GM19463 (cell line): ENCODE results near the gene DXO.
"Not testable (repeated sequence)": the region's sequence is repeated elsewhere in the genome, so short reads cannot be mapped to it uniquely, and the experiment has no call there.

ENCODE experiments used
- ATAC-seq: cut with Tn5 transposase; IDR thresholded peaks from one replicate; pipeline ENCODE4 v1.9.1; 2021; ENCODE audit warnings: mild to moderate bottlenecking, moderate library complexity; ENCODE audit not compliant: unreplicated experiment

DXO gene

DNA sequence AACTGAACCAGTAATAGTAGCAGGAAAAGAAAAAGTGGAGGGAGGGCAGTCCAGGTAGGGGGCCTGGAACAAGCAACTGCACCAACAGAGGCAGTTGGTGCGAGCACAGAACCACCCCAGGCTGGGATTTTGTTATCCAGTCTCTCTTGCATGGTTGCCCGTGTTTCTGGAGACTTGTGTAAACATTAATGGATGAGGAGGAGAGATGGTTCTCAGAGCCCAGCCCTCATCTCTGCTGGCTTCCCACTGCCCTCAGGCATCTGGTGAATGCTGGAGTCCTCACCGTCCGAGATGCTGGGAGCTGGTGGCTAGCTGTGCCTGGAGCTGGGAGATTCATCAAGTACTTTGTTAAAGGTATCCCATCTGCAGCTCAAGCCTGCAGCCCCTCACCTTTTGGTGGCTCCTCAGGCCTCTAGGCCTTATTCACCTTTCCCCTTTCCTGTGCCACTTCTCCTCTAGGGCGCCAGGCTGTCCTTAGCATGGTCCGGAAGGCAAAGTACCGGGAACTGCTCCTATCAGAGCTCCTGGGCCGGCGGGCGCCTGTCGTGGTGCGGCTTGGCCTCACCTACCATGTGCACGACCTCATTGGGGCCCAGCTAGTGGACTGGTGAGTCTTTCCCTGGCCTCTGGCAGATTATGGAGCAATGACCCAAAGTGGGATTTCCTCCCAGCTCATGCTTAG, 8.4 kb upstream of the DXO start:
- not testable (repeated sequence) for ATAC-seq

DNA sequence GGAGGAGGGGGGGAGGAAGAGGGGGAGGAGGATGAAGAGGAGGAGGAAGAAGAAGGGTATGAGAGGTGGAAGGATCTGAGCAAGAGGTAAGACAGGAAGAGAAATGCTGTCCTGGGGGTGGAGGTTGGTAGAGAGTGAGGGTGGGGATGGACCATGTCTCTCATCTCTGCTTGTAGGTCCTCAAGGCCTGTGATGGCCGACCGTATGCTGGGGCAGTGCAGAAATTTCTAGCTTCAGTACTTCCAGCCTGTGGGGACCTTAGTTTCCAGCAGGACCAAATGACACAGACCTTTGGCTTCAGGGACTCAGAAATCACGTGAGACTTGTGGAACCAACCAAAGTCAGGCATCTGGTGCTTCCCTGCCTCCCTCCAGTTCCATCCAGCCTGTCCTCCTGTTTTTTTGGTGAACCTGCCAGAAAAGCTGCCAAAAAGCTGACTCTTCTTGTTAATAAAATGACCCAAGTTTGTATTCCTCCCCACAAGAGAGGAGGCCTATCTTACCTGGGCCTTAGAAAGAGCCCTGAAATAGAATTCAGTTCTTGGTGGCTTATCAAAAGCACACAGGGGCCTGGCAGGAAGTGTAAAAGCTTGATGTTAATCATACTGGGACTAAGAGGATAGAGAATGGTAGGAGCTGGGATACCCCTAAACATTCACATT, 7.4 kb upstream of the DXO start:
- no peak for ATAC-seq

DNA sequence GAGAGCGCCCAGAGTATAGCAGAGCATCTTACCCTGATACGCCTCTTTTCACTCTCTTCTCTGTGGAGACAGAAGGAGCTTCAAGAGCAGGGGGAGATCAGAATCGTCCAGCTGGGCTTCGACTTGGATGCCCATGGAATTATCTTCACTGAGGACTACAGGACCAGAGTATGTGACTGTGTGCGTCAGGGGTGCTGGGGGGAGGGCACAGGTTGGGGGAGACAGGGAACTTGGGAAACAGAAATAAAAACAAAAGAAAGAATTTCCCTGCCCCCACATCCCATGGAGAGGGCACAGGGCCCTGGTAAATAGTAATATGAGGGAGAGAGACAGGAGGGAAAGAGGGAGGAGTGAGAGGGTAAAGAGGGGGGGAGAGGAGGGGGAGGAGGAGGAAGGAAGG, 6.9 kb upstream of the DXO start:
- ATAC-seq = no peak

DNA sequence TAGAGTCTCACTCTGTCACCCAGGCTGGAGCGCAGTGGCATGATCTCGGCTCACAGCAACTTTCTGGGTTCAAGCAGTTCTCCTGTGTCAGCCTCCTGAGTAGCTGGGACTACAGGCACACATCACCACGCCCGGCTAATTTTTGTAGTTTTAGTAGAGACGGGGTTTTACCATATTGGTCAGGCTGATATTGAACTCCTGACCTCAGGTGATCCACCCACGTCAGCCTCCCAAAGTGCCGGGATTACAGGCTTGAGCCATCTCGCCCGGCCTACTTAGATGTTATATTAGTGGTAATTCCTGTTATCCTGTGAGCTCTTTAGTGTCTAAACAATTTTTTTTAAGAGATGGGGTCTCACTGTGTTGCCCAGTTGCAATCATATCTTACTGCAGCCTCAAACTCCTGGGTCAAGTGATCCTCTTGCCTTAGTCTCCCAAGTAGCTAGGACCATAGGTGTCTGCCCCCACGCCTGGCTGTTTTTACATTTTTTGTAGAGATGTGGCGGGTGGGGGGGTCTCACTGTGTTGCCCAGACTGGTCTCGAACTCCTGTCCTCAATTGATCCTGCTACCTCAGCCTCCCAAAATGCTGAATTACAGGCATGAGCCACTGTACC, 6.0 kb upstream of the DXO start:
- ATAC-seq = no peak

DNA sequence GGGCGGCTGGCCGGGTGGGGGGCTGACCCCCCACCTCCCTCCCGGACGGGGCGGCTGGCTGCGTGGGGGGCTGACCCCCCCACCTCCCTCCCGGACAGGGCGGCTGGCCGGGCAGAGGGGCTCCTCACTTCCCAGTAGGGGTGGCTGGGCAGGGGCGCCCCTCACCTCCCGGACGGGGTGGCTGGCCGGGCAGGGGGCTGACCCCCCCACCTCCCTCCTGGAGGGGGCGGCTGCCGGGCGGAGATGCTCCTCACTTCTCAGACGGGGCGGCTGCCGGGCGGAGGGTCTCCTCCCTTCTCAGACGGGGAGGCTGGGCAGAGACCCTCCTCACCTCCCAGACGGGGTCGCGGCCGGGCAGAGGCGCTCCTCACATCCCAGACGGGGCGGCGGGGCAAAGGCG, 4.1 kb upstream of the DXO start:
- not testable (repeated sequence) for ATAC-seq

DNA sequence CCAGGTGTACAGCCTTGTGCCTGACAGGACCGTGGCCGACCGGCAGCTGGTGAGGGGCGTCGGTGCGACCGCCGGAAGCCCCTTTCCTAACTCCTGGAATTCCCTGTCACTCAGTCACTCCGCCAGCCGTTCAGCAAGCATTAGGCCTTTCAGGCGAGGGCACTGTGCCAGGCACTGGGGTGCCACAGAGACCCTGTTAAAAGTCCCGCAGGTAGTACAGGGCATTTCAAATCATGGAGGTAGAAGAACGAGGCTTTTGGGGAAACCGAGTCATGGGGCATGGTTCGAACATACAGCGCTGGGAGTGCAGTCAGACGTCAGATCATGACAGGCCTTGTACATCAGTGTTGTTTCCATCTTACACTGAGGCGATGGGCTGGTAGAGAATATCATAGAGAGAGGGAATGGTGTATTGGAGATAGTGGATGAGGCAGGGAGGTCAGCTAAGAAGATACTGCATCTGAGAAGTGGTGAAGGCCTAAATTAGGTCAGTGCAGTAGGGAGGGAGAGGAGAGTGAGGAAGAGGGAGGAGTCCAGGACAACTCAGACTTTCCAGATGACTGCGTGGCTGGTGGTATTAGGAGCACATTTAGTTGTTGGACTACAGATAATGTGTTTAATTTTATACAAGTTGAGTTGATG, 892 bp upstream of the DXO start:
- ATAC-seq = no peak

DNA sequence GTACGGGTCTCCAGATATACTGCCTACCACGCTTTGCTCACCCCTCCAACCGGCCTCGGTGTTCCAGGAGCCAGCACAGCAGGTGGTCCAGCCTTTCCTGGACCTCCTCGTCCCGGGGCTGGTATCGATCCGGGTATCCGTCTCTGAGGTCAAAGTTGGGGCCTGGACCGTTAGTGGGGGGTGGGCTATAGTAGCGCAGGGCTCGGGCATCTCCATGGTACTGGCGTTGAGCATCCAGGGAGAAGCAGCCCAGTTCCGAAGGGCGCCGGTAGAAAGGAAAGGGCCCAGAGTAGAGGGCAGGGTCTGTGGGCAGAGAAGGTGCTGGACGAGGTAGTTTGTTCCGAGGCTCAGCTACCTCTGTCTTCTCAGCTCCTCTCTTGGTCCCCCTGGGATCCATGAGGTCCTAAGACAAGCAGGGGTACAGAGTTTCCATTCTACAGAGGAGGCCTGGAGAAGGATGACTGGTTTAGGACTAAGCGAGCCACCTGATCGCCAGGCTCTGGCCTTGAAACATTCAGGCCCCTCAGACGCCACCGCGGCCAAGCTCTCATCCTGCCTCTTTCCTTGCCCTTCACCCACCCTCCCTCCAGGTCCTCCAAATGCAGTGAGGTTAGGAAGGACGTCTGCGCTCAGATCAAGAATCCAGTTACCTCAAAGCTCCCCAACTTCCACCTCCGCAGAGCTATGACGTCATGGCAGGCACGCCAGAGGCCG, 502 bp downstream of the DXO start:
- ATAC-seq = no peak

DNA sequence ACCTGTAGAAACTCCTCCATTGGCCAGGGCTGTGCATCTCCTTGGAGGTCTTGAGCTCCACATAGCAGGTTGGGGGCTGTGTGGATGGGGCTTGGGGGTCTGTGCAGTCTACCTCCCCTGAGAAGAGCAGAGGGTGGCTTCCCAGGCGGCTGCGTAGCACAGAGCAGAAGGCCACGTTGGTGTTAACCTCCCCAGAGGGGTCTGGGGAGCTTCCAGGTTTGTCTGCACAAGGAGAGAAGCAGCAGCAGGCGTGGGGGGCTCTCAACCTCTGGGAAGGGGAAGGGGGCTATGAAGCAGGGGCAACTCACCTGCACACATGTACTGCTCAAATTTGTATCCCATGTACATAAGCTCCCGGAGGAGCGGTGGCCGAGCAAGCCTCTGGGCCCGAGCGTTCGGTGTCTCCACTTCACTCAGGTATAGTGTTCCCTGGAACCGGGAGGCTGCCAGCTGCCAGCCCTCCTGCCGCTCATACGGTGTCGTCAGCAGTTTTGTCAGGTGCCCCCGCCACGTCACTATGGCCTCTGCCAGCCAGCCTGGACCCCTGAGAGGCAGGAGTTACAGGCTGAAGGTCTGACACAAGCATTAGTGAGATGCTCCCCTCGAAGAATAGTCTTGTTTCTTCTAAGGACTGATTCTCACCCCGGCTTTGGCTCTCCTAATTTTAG, 1.2 kb downstream of the DXO start:
- ATAC-seq = no peak

DNA sequence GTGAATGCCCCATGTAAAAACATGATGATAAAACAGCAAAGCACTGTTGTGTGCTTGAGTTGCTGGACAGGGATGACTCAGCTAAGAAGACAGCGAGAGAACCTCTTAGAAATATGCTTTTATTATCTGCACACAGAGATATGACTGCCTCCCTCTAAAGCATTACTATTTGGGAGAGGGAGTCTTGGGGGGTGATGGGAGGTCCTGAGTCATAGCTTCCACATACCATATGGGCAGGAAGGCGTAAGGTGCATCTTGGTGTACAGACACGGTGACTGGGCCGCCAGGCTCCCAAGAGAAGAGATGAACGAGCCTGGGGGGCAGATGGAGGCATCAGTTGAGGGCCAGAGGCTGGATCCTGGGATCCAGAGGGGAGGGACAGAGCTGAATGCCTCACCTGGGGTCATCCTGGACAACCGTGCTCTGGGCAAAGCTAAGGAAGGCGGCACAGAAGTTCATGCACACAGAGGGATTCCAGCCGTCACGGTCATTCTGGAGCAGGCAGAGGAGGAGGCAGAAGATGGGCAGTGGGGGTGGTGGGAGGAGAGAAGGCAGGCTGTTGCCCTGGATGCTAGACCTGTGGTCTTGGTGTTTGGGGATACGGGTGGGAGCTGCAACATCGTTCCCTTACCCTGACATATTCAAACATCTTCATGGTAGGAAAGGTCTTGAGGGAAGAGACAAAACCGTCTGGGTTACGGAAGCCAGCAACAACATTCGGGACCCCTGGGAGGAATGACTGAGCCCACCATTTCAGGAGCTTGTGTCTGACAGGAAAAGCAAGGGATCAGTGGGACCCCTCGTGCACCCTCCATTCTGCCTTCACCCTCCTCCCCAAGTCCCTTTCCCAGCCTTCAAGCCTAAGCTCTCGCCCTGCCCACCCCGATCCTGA, 2.0 kb downstream of the DXO start:
- ATAC-seq = no peak

DNA sequence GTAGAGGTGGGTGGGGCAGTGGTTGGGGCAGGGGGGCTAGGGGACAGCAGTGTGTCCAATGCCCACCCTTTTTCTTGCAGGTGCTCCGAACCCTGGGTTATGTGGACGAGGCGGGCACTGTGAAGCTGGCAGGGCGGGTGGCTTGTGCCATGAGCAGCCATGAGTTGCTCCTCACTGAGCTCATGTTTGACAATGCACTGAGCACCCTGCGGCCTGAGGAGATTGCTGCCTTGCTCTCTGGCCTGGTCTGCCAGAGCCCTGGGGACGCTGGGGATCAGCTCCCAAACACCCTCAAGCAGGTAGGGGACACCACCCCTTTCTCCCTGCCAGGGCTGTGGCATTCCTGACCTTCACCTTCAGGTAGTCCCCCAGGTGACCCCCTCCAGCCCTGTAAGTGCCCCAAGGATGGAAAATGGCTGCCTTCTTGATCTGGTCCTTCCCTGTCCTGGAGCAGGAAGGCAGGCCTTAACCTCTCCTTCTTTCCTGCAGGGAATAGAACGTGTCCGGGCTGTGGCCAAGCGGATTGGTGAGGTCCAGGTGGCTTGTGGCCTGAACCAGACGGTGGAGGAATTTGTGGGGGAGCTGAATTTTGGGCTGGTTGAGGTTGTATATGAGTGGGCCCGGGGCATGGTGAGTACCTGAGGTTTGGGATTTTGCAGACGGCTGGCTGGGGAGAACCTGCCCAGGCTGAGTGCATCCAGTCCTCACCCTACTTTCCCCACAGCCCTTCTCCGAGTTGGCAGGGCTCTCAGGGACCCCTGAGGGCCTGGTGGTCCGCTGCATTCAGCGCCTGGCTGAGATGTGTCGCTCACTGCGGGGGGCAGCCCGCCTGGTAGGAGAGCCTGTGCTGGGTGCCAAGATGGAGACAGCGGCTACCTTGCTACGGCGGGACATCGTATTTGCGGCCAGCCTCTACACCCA, 2.9 kb downstream of the DXO start:
- ATAC-seq = no peak

DNA sequence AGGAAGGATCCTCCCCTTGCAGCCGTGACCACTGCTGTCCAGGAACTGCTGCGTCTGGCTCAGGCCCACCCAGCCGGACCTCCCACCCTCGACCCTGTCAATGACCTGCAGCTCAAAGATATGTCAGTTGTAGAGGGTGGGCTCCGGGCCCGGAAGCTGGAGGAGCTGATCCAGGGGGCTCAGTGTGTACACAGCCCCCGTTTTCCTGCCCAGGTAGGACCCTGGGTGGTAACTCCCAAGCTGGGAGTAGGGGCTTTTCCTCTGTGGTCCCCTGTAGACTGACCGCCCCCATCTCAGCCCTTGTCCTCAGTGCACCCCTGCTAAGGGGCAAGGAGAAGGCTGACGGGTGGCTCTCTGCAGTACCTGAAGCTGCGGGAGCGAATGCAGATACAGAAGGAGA, 3.6 kb downstream of the DXO start:
- no peak for ATAC-seq

DNA sequence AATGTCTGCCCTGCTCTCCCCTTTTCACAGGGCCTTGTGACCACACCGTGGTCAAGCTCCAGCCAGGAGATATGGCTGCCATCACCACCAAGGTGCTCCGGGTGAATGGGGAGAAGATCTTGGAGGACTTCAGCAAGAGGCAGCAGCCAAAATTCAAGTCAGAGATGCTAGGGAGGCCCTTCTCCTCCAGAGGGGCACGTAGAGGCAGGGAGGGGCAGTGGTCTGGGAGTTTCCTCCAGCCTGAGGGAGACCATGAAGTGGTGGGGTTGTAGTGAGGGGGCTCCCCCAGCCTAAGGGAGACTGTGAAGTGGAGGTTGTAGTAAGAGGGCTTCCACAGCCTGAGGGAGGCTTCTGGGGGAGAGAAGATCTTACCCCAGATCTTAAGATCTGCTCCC, 4.0 kb downstream of the DXO start:
- ATAC-seq = no peak

DNA sequence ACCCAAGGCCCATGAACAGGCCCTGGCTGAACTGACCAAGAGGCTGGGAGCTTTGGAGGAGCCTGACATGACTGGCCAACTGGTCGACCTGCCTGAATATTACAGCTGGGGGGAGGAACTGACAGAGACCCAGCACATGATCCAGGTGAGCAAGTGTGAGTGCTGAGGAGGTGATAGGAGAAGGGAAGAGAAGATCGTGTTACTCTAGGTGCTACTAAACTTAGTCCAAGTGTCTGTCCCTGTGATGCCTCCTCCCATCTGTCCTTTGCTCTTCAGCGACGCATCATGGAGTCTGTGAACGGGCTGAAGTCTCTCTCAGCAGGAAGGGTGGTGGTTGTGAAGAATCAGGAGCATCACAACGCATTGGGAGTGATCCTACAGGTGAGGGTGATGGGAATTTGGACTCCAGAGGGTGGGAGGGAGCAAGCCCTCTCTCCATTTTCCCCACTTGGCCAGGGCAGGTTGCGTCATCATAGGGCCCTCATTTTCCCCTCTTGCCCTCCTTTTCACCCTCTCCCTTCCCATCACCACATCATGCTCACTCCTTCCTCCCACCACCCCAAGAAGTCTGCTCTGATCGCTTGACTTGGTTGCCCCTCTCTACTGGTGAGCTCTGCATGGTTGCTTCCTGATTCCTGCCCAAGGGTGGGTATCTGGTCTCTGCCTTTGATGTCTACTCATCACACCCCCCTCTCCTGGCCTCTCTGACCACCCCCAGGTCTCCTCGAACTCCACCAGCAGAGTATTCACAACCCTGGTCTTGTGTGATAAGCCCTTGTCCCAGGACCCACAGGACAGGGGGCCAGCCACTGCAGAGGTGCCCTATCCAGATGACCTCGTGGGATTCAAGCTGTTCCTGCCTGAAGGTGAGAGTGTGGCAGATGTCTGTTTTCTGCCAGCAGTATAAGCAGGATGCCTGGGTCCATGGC, 4.7 kb downstream of the DXO start:
- ATAC-seq = no peak

DNA sequence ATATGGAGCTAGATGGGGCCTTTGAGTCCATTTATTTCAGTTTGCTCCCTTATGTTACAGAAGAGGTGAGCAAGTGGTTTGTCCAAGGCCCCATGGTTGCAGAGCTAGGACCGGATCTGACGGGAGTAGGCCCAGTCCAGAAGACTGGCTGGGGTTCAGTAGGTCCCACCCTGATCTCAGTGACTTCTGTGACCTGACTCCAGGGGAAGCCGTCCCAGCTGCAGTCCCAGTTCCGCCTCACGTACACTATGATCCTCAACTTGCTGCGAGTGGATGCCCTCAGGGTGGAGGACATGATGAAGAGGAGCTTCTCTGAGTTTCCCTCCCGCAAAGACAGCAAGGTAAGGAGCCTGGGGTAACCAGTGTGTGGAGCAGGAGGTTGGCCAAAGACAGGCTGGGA, 5.4 kb downstream of the DXO start:
- no peak for ATAC-seq

DNA sequence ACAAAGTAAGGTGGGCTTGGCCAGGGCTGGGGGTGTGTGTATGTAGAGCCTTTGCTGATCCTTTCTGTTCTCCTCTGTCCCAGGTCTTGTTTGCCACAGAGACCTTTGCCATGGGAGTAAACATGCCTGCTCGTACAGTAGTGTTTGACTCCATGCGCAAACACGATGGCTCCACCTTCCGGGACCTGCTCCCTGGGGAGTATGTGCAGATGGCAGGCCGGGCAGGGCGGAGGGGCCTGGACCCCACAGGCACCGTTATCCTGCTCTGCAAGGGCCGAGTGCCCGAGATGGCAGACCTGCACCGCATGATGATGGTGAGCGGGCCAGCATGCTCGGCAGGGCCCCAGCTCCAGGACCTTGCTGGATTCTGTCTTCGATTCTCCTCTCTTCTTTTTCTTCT, 6.2 kb downstream of the DXO start:
- ATAC-seq = no peak

DNA sequence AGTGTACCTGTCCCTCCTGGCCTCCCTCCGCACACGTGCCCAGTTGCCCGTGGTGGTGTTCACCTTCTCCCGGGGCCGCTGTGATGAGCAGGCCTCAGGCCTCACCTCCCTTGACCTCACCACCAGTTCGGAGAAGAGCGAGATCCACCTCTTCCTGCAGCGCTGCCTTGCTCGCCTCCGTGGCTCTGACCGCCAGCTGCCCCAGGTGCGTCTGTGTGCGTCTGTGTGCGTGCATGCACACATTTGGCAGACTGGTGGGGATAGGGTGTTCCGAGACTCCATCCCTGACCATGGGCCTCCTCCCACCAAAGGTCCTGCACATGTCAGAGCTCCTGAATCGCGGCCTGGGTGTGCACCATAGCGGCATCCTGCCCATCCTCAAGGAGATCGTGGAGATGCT, 8.0 kb downstream of the DXO start:
- ATAC-seq = no peak

DNA sequence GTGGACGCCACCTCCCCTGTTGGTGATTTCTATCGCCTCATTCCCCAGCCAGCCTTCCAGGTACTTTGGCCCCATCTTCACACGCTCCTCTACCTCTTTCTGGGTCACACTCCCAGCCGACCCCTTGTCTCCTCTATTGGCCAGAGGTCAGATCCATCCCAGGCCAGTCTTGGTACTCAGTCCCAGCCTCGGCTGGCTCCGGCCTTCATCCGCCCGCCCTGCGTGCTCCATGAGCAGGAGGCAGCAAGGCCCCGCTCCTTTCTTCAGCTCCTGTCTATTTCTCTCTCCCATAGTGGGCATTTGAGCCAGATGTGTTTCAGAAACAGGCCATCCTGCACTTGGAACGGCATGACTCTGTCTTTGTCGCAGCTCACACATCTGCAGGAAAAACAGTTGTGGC, 10.3 kb downstream of the DXO start:
- ATAC-seq = no peak
